GM12801 (cell line): ENCODE results near the gene BRD3.

Experiments used
- CTCF ChIP-seq: IDR thresholded peaks from one replicate; pipeline ENCODE4 v1.5.1; 2011; ENCODE audit warnings: control low read depth; ENCODE audit not compliant: insufficient read length; ENCODE audit errors: extremely low read depth

The BRD3 gene

GRCh38 chr9:133993635-133994253, 74.1 kb downstream of the BRD3 start:
- TF ChIP-seq CTCF, result no peak

DNA sequence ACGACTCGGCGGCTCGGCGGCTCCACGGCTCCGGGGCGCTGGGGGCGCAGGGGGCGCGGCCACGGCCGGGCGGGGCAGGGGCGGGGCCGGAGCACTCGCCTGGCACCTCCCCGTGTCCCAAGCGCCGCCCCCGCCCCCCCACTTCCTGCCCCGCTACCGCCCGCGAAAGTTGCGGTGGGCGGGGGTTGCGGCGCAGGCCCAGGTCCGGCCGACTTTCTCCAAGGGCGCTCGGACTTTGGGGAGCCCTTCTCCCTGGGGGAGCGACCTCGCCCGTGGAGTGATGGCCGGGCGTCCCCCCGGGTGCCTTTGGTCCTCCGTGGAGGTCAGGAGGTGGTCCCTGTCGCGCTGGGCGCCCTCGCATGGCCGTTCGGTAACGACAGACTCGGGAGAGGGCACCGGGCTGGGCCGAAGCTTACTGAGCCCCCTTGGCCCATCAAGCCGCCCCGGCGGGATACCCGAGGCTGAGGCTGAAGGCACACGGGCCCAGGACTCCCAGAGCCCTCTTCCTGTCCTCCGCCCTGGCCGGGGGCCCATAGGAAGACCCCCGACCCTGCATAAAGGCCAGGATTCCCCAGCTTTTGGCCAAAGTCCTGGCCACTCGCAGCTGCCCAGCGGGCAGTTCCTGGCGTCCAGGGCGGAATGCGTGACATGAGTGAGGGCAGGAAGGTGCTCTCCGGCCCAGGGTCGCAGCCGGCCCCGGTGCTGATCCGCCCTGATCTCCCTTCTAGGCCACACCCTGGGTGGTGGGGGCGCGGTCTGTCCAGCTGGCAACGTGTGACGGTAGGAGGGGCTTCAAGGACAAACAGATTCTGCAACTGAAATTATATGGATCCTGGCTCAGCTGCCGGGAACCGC, 74.8 kb downstream of the BRD3 start:
- no peak for TF ChIP-seq CTCF

DNA sequence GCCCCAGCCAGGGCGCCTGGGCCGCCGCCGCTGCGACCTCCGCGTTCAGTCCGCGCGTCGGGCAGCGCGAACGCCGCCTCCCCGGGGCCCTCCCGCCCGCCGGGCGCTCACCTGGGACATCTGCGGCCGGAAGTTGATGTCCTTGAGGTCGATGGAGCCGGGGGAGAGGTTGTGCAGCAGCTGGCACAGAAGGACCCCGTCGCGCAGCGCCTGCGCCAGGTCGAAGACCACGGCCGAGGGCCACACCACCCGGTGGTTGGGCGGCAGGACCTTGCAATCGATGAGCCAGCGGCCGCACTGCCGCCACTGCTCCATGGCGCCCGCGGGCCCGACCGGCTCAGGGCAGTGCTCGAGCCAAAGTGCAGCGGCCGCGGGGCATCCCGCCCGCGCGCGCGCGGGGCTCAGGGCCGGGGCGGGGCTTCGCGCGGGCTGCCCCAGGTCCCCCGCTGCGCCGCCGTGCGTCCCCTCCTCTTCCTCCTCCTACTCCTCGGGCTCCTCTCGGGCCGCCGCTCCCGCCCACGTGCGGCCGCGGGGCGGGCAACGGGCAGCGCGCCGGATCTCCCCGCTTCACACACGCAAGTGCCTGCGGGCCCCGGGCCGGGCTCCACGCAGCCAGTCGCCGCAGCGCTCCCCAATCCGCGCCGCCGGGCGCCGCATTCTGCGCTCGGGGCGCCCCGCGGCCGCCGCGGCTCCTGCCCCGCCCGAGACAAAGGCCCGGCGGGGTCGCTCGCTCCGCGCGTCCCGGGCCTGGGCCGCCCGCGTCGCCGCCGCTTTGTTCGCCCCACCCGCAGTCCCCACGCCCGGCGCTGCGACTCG, 75.7 kb downstream of the BRD3 start, which contains the start of gene VAV2:
Gene VAV2 (minus strand): TSS at position 361 of the 816 bp plus-strand sequence. CDS start 46 bp downstream, at position 315.
- TF ChIP-seq CTCF, result no peak

GRCh38 chr9:133991214-133991921, 76.5 kb downstream of the BRD3 start:
- TF ChIP-seq CTCF, result no peak

GRCh38 chr9:133990366-133991213, 77.2 kb downstream of the BRD3 start:
- no peak for TF ChIP-seq CTCF

DNA sequence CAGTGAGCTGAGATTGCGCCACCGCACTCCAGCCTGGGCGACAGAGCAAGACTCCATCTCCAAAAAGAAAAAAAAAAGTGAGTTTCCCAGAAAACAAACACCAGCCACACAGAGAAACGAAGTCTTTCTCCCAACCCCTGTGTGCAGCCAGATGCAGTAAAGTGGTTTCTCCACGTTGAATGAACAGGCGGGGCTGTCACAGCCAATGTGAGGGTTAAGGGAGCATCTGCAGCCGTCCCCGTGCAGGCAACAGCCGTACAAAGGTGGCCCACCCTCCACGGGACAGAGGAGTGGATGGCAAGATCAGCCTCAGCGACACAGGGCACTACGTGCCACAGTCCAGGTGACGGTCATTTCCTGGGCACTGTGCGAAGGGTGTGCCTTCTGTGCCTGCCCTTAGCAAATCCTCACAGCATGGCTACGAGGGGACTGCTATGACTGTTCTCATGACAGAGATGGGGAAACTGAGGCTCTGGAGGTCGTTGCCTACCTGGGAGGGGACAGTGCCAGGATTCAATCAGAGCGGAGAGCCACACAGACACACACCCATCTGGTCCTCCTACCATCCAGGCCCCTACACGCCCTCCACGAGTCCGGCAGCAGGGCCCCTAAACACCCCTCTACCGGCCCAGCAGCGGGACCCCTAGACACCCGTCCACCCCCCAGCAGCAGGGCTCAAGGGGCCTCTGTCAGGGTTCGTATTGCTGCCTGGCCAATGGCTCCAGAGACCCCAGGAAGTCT, 78.0 kb downstream of the BRD3 start:
- TF ChIP-seq CTCF, result no peak
